ENCODE data around the gene LYPLAL1. TPM values are rescaled to one million over a fixed set of nuclear protein-coding genes. Genes with fewer than 3 reads are reported as not detected.

LYPLAL1 gene
- total and polyA plus RNA-seq, 2 experiments from 2014 or later, result 28.3 to 31.9 TPM

- 100% methylated on average over 3 of the region's 3 CpGs for WGBS (ENCODE audit: low lambda C conversion rate, missing lambda C conversion rate)
- no peaks in the 10 kb centered on the region for H3K79me2 ChIP-seq
- DNase-seq (ENCODE audit: low spot score), result no peak
- H3K27ac ChIP-seq, result no peak overlapping the region
- H3K9me2 ChIP-seq (replicated peaks; ENCODE audit: insufficient read depth), result no peaks in the 10 kb centered on the region
- H3K4me2 ChIP-seq, result no peak overlapping the region
- H3K9me3 ChIP-seq (ENCODE audit: low read depth), result no peaks in the 10 kb centered on the region
- no peak overlapping the region for H2AFZ ChIP-seq
- no peak for TF ChIP-seq EZH2 (IDR thresholded peaks at IDR 0.05; ENCODE audit: borderline replicate concordance)
- TF ChIP-seq CTCF (IDR thresholded peaks at IDR 0.05; ENCODE audit: poor library complexity), result no peak
- no peak for TF ChIP-seq EZH2phosphoT487 (IDR thresholded peaks at IDR 0.05; ENCODE audit: low read depth, severe bottlenecking, unreplicated experiment)
- H3K27me3 ChIP-seq, result no peaks in the 10 kb centered on the region
- no peaks in the 10 kb centered on the region for H4K20me1 ChIP-seq (ENCODE audit: insufficient read depth, poor library complexity, severe bottlenecking)
- no peaks in the 10 kb centered on the region for H3K36me3 ChIP-seq (replicated peaks; ENCODE audit: insufficient read depth, low read depth)
- no peaks in the 10 kb centered on the region for H3K4me1 ChIP-seq (ENCODE audit: insufficient read depth)
- H3K4me3 ChIP-seq, result no peak overlapping the region
Measured at GRCh38 chr1:219151467-219151866, 22.2 kb upstream of the LYPLAL1 start.

GRCh38 chr1:219152751-219153150 lies 20.9 kb upstream of the LYPLAL1 start:
- H3K36me3 ChIP-seq (replicated peaks; ENCODE audit: insufficient read depth, low read depth), result no peaks in the 10 kb centered on the region
- H3K9me2 ChIP-seq (replicated peaks; ENCODE audit: insufficient read depth), result no peaks in the 10 kb centered on the region
- DNase-seq (ENCODE audit: low spot score), result no peak
- H3K4me2 ChIP-seq, result no peak overlapping the region
- no peak overlapping the region for H3K27ac ChIP-seq
- no peaks in the 10 kb centered on the region for H4K20me1 ChIP-seq (ENCODE audit: insufficient read depth, poor library complexity, severe bottlenecking)
- H2AFZ ChIP-seq, result no peak overlapping the region
- TF ChIP-seq EZH2 (IDR thresholded peaks at IDR 0.05; ENCODE audit: borderline replicate concordance) (no peak), CTCF (IDR thresholded peaks at IDR 0.05; ENCODE audit: poor library complexity) (no peak), EZH2phosphoT487 (IDR thresholded peaks at IDR 0.05; ENCODE audit: low read depth, severe bottlenecking, unreplicated experiment) (no peak)
- H3K27me3 ChIP-seq, result no peaks in the 10 kb centered on the region
- H3K9me3 ChIP-seq (ENCODE audit: low read depth), result no peaks in the 10 kb centered on the region
- no peaks in the 10 kb centered on the region for H3K4me1 ChIP-seq (ENCODE audit: insufficient read depth)
- no peaks in the 10 kb centered on the region for H3K79me2 ChIP-seq
- H3K4me3 ChIP-seq, result no peak overlapping the region
- 69% methylated on average over 3 of the region's 3 CpGs for WGBS (ENCODE audit: low lambda C conversion rate, missing lambda C conversion rate)

- WGBS (ENCODE audit: low lambda C conversion rate, missing lambda C conversion rate), result 80% methylated on average over 4 of the region's 4 CpGs
- H3K4me2 ChIP-seq, result no peak overlapping the region
- H3K27ac ChIP-seq, result no peak overlapping the region
- H3K9me2 ChIP-seq (replicated peaks; ENCODE audit: insufficient read depth), result no peaks in the 10 kb centered on the region
- H3K79me2 ChIP-seq, result no peaks in the 10 kb centered on the region
- no peaks in the 10 kb centered on the region for H3K27me3 ChIP-seq
- H3K4me1 ChIP-seq (ENCODE audit: insufficient read depth), result no peaks in the 10 kb centered on the region
- no peaks in the 10 kb centered on the region for H3K9me3 ChIP-seq (ENCODE audit: low read depth)
- H3K4me3 ChIP-seq, result no peak overlapping the region
- no peak for TF ChIP-seq EZH2phosphoT487 (IDR thresholded peaks at IDR 0.05; ENCODE audit: low read depth, severe bottlenecking, unreplicated experiment)
- no peak for TF ChIP-seq CTCF (IDR thresholded peaks at IDR 0.05; ENCODE audit: poor library complexity)
- no peaks in the 10 kb centered on the region for H3K36me3 ChIP-seq (replicated peaks; ENCODE audit: insufficient read depth, low read depth)
- DNase-seq (ENCODE audit: low spot score), result no peak
- H2AFZ ChIP-seq, result no peak overlapping the region
- H4K20me1 ChIP-seq (ENCODE audit: insufficient read depth, poor library complexity, severe bottlenecking), result no peaks in the 10 kb centered on the region
Measured at GRCh38 chr1:219153723-219154122, 20.0 kb upstream of the LYPLAL1 start.

GRCh38 chr1:219155135-219155534 lies 18.5 kb upstream of the LYPLAL1 start:
- 75% methylated on average over 1 of the region's 1 CpG for WGBS (ENCODE audit: low lambda C conversion rate, missing lambda C conversion rate)
- no peaks in the 10 kb centered on the region for H3K36me3 ChIP-seq (replicated peaks; ENCODE audit: insufficient read depth, low read depth)
- no peaks in the 10 kb centered on the region for H3K9me3 ChIP-seq (ENCODE audit: low read depth)
- no peaks in the 10 kb centered on the region for H3K9me2 ChIP-seq (replicated peaks; ENCODE audit: insufficient read depth)
- no peaks in the 10 kb centered on the region for H3K4me1 ChIP-seq (ENCODE audit: insufficient read depth)
- no peak overlapping the region for H3K4me3 ChIP-seq
- H3K4me2 ChIP-seq, result no peak overlapping the region
- TF ChIP-seq CTCF (IDR thresholded peaks at IDR 0.05; ENCODE audit: poor library complexity), result no peak
- no peak for TF ChIP-seq EZH2phosphoT487 (IDR thresholded peaks at IDR 0.05; ENCODE audit: low read depth, severe bottlenecking, unreplicated experiment)
- TF ChIP-seq EZH2 (IDR thresholded peaks at IDR 0.05; ENCODE audit: borderline replicate concordance), result no peak
- no peak for DNase-seq (ENCODE audit: low spot score)
- no peak overlapping the region for H2AFZ ChIP-seq
- no peaks in the 10 kb centered on the region for H3K79me2 ChIP-seq
- H4K20me1 ChIP-seq (ENCODE audit: insufficient read depth, poor library complexity, severe bottlenecking), result no peaks in the 10 kb centered on the region
- no peak overlapping the region for H3K27ac ChIP-seq
- no peaks in the 10 kb centered on the region for H3K27me3 ChIP-seq
